Left renal cortex interstitium (tissue), 4 donors: ENCODE results near the gene ZNF764. TPM values are rescaled to one million over a fixed set of nuclear protein-coding genes. Genes with fewer than 3 reads are reported as not detected.

Source experiments
- DNase-seq, 4 donors: peaks; one replicate each; pipeline ENCODE4 v3.0.0-alpha.2; 2013; ENCODE audit warnings: low read depth in 4 of 4, low spot score in 2 of 4, missing footprints in 1 of 4
- polyA plus RNA-seq, 4 donors: library from polyadenylated mRNA; unstranded; fragments of 120-200 nt; gene quantifications; one replicate each; pipeline ENCODE4 v1.2.1, GENCODE V29; 2013; ENCODE audit not compliant: insufficient read length in 4 of 4

Gene ZNF764
- polyA plus RNA-seq, 4 donors, result 9.4 to 18.6 (median 15.0) TPM

GRCh38 chr16:30570636-30571444, 12.7 kb upstream of the ZNF764 start:
- DNase-seq, result peak in 1 of 4 donors; percentile 47

- no peak for DNase-seq
Observed at GRCh38 chr16:30569746-30570635, 11.8 kb upstream of the ZNF764 start.

- DNase-seq, result no peak
Observed at GRCh38 chr16:30569281-30569680, 11.1 kb upstream of the ZNF764 start.

- no peak for DNase-seq
Observed at GRCh38 chr16:30567991-30568638, 9.9 kb upstream of the ZNF764 start.

- no peak for DNase-seq
Observed at GRCh38 chr16:30567160-30567990, 9.2 kb upstream of the ZNF764 start.

- DNase-seq, result no peak
Observed at GRCh38 chr16:30566531-30566930, 8.4 kb upstream of the ZNF764 start.

GRCh38 chr16:30565984-30566383, 7.8 kb upstream of the ZNF764 start:
- no peak for DNase-seq

- no peak for DNase-seq
Observed at GRCh38 chr16:30565526-30565925, 7.4 kb upstream of the ZNF764 start.

GRCh38 chr16:30562021-30562420, 3.8 kb upstream of the ZNF764 start:
- no peak for DNase-seq

GRCh38 chr16:30561089-30561816, 3.1 kb upstream of the ZNF764 start:
- no peak for DNase-seq

GRCh38 chr16:30559690-30560089, 1.5 kb upstream of the ZNF764 start:
- DNase-seq, result no peak

GRCh38 chr16:30558789-30559377, 709 bp upstream of the ZNF764 start:
- DNase-seq, result no peak

GRCh38 chr16:30557707-30557956, 542 bp downstream of the ZNF764 start:
- DNase-seq, result no peak

- no peak for DNase-seq
Observed at GRCh38 chr16:30556125-30556473, 2.1 kb downstream of the ZNF764 start.

GRCh38 chr16:30555315-30556124, 2.7 kb downstream of the ZNF764 start:
- no peak for DNase-seq

- no peak for DNase-seq
Observed at GRCh38 chr16:30554557-30555314, 3.4 kb downstream of the ZNF764 start.

- DNase-seq, result no peak
Observed at GRCh38 chr16:30553393-30553899, 4.7 kb downstream of the ZNF764 start.

- no peak for DNase-seq
Observed at GRCh38 chr16:30552956-30553355, 5.2 kb downstream of the ZNF764 start.
